CD4-positive, alpha-beta T cell treated with Interleukin-15 for 1 hour (primary cell): ENCODE data around the gene TRPM3.
"Not testable (repeated sequence)": the region's sequence is repeated elsewhere in the genome, so short reads cannot be mapped to it uniquely, and the experiment has no call there.

Experiments used
- DNase-seq: peaks from one replicate; pipeline ENCODE4 v3.0.0-alpha.2; 2020

Gene TRPM3

DNA sequence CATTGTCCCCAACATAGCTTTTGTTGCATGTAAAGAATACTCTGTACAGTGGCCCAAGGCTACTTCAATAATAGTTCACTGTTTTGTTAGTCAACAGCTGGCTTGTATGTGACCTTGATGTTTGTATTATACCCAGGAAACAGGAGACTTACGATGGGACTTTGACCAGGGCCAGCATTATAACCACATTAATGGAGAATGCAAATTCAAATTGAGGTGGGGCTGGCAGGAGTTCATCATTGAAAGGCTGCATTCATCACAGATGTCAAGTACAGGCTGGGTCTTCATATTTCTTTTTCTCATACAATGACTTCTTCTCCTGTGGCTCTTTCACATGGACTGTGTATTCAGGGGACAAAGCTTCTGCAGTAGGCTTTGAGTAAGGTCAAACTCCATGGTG lies 396.6 kb downstream of the TRPM3 start:
- DNase-seq = not testable (repeated sequence)

DNA sequence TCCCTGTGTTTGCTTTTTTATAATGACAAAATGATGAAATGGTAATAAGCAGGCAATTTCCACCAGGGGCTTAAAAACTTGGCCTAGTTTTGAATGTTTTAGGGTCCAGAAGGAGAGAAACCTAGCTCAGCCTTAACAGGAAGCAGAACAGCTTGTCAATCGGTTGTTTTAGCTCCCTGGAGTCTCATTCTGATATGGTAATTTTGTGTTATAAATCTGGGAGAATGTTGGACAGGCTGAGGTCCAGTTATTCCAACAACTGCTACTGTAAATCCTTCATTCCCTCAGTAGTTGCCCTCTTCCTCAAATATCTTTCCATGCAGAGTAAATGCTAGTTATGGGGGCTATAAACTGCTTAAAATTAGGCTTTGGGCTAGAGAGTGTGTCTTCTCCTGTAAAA lies 397.4 kb downstream of the TRPM3 start:
- DNase-seq = not testable (repeated sequence)

- DNase-seq = not testable (repeated sequence)
Measured at GRCh38 chr9:70706797-70707196, 414.6 kb downstream of the TRPM3 start.

DNA sequence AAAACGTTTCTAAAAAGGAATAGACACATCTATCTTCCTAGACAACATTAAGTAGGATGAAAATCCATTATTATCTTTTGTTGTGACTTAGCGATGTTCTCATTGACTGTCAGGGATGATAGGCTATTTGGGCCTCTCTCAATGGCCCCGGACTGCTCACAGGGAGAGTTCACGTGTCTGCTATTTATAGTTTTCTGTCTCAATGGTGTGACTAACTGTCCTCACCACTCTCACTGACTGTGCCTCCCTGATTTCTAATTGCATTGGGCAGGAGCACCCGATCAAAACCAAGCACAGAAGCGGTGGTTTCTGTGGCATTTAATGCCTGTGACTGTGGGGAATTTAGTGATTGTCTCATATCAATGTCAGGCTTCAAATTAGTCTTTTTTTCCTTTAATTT lies 420.3 kb downstream of the TRPM3 start:
- no peak for DNase-seq

- DNase-seq = no peak
Measured at GRCh38 chr9:70696694-70697335, 424.6 kb downstream of the TRPM3 start.

GRCh38 chr9:70694758-70695157 lies 426.7 kb downstream of the TRPM3 start:
- DNase-seq = no peak

GRCh38 chr9:70693186-70693585 lies 428.2 kb downstream of the TRPM3 start:
- DNase-seq = no peak

- no peak for DNase-seq
Measured at GRCh38 chr9:70692431-70692830, 429.0 kb downstream of the TRPM3 start.

- DNase-seq = no peak
Measured at GRCh38 chr9:70688704-70689103, 432.7 kb downstream of the TRPM3 start.

DNA sequence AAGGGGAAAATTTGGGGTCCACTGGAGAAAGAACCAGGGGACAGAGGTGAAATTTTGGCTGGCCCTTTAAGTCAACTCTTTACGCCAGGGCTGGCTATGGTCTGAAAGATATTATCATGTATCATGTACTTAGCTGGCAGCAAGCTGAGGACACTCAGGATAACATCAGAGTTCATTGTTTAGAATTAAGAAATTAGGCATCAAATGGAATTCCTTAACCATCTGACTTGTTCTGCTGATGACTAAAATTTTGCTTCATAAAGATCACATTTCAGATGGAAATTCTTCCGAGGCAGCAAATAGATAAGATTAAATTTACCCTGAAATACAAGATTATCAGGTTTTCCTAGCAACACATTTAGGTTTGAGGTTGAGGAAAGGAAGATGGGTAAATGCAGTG lies 437.6 kb downstream of the TRPM3 start:
- no peak for DNase-seq

GRCh38 chr9:70682298-70682697 lies 439.1 kb downstream of the TRPM3 start:
- no peak for DNase-seq

GRCh38 chr9:70679845-70680244 lies 441.6 kb downstream of the TRPM3 start:
- no peak for DNase-seq

GRCh38 chr9:70678153-70678552 lies 443.3 kb downstream of the TRPM3 start:
- no peak for DNase-seq

- no peak for DNase-seq
Measured at GRCh38 chr9:70677055-70677735, 444.2 kb downstream of the TRPM3 start.

DNA sequence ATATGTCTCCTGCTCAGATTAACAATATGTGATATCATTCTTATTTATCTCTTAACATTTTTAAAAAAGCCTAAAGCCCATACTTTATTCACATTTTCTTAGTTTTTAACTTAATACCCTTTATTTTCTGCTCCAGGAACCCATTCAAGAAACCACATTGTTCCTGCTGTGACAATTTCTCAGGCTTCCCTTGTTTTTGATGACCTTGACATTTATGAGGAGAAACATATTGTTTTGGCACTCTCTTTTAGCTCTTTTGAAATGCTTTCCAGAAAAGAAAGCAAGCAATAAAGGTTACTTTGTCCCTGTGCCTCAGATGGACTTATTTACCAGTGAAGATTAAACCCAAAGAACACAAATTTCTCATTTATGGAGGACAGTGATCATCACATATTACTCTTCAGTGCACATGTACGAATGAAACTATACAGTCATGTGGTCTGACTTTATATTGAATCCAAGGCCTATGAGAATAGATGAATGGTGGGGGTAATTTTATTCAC lies 445.5 kb downstream of the TRPM3 start:
- DNase-seq = no peak

- no peak for DNase-seq
Measured at GRCh38 chr9:70673844-70674243, 447.6 kb downstream of the TRPM3 start.

DNA sequence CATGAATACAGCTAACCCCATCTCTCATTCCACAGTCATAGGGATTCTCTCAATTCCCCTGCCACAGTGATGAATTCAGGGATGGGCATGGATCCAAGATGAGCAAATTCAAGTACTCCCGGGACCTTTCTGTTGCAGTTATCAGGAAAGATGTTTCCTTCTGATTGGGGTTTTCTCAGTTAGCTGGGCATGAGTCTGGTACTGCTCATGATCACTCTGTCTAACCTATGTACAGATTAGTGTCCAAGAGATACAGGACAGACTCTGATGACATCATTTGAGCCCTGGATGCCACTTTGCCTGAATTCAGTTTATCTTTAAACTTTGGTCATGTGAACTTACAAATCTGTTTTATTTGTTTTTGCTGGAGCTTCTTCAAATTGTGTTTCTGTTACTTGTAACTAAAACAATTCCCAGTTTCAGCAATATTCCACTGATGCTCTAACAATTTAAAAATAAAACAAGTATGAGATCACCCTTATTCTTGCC lies 449.2 kb downstream of the TRPM3 start:
- DNase-seq = no peak

DNA sequence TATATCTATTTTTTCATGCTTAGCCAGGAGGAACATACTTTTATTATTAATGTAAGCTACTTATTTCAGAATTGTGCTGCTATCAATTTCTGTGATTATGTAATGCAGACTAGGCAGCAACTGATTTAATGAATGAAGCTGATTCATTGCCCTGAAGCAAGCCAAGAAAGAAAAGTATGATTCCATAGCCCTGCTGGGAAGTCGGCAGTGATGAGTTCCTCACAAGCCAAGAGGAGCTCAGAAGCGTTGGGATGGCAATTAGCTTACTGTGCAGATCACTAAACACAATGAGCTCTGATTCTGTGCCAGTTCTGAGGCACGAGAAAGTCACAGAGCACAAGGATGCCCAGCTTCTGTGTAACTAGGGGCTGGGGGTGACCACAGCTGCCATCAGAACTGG lies 452.7 kb downstream of the TRPM3 start:
- no peak for DNase-seq

DNA sequence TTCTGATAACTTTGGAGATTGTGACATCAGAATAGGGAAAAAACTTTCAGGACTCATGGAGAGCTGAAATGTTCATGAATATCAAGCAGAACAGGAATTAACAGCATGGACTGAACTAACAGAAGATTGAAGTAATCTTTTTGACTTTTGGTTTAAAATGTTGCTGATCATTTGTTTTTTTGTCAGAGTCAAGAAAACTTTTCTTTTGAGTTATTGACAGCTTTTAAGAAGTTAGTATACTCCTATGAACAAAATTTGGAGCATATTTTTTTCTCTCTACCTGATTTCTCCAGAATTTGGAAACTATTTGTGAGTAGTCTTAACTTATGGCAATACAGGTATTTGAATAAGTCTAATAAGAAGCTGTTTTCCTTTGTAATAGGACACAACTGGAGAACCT lies 462.7 kb downstream of the TRPM3 start:
- DNase-seq = no peak

DNA sequence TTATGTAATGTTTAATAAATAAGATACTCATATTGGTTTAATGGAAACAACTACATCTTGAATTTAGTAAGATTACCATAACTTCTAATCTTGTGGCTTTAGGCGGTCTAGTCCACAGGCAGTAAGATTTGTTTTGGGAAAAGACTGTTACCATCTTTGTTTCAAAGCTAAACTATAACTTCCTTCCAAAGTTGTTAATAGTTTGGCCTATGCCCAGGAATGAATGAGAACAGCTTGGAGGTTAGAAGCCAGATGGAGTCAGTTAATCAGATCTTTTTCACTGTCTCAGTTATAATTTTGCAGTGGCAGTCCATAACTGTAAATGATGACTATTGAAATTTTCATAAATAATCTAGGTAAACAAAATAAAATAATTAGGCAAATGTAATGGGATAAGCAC lies 465.1 kb downstream of the TRPM3 start:
- DNase-seq = no peak

GRCh38 chr9:70654144-70654543 lies 467.3 kb downstream of the TRPM3 start:
- no peak for DNase-seq

DNA sequence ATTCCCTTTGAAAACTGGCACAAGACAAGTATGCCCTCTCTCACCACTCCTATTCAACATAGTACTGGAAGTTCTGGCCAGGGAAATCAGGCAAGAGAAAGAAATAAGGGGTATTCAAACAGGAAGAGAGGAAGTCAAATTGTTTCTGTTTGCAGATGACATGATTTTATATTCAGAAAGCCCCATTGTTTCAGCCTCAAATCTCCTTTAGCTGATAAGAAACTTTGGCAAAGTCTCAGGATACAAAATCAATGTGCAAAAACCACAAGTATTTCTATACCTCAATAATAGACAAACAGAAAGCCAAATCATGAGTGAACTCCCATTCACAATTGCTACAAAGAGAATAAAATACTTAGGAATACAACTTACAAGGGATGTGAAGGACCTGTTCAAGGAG lies 476.8 kb downstream of the TRPM3 start:
- DNase-seq = not testable (repeated sequence)

- no peak for DNase-seq
Measured at GRCh38 chr9:70642341-70642740, 479.1 kb downstream of the TRPM3 start.

- no peak for DNase-seq
Measured at GRCh38 chr9:70641631-70642030, 479.8 kb downstream of the TRPM3 start.

DNA sequence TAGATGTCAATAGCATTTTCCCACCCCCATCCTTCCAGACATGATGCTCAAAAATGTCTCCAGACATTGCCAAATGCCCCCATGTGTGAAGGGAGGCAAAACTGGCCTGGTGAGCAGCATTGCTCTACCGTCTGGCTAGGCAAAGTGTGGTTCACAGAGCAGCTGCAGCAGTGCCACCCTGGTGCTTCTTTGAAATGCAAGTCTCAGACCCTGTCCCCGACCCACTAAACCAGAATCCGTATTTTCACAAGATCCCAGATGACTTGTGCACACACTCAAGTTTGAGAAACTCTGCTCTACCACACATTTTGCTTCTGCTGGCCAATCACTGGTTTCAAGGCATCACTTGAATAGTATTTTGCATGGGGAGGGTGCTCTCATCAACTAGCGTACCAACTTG lies 480.4 kb downstream of the TRPM3 start:
- DNase-seq = no peak
